Myometrial cell (primary cell): ENCODE results near the gene NDUFB3. TPM values are rescaled to one million over a fixed set of nuclear protein-coding genes. Genes with fewer than 3 reads are reported as not detected.

Source experiments
- total RNA-seq: library from RNA; depleted of rRNA; stranded (reverse); fragments of >200 nt; gene quantifications from 2 replicates; pipeline ENCODE4 v1.2.3, GENCODE V29; 2015

The NDUFB3 gene
- 64.9 and 80.1 TPM in 2 replicates for total RNA-seq

GRCh38 chr2:201071479-201072200 lies at the start of gene NDUFB3, which contains the start of gene HYCC2:
TSS of gene NDUFB3 (plus strand) at chr2:201072001. CDS start at chr2:201078883, 6,882 bp downstream.
TSS of gene HYCC2 (minus strand) at chr2:201071671. CDS start at chr2:201024009, 47,662 bp downstream.

GRCh38 chr2:201116115-201116958 lies 44.5 kb downstream of the NDUFB3 start, which contains the start of gene CFLAR:
TSS of gene CFLAR (plus strand) at chr2:201116164. CDS start at chr2:201129866, 13,702 bp downstream.

Other genes with a start within 250 kb of the NDUFB3 start
- gene CLK1, start 207.3 kb upstream of the NDUFB3 start, total RNA-seq, result 21.6 and 45.6 TPM in 2 replicates
- 43.8 and 57.2 TPM in 2 replicates for gene PPIL3, start 182.9 kb upstream of the NDUFB3 start, total RNA-seq
- gene NIF3L1, start 182.6 kb upstream of the NDUFB3 start, total RNA-seq, result 28.0 and 36.0 TPM in 2 replicates
- gene ORC2, start 108.3 kb upstream of the NDUFB3 start, total RNA-seq, result 10.1 and 14.9 TPM in 2 replicates
- gene HYCC2, start 330 bp upstream of the NDUFB3 start, total RNA-seq, result 2.3 TPM in 2 replicates
- 44.1 and 59.7 TPM in 2 replicates for gene CFLAR, start 44.2 kb downstream of the NDUFB3 start, total RNA-seq
- 2.9 and 4.1 TPM in 2 replicates for gene CASP10, start 111.1 kb downstream of the NDUFB3 start, total RNA-seq
- 15.6 and 27.6 TPM in 2 replicates for gene CASP8, start 188.5 kb downstream of the NDUFB3 start, total RNA-seq